ENCODE data around the gene ARHGAP18. TPM values are rescaled to one million over a fixed set of nuclear protein-coding genes. Genes with fewer than 3 reads are reported as not detected.
A peak's percentile ranks its signal among the peaks of the same experiment; 100 is the strongest.

ARHGAP18 gene
- total and polyA plus RNA-seq, 7 donors = 1.6 to 6.8 (median 5.5) TPM

DNA sequence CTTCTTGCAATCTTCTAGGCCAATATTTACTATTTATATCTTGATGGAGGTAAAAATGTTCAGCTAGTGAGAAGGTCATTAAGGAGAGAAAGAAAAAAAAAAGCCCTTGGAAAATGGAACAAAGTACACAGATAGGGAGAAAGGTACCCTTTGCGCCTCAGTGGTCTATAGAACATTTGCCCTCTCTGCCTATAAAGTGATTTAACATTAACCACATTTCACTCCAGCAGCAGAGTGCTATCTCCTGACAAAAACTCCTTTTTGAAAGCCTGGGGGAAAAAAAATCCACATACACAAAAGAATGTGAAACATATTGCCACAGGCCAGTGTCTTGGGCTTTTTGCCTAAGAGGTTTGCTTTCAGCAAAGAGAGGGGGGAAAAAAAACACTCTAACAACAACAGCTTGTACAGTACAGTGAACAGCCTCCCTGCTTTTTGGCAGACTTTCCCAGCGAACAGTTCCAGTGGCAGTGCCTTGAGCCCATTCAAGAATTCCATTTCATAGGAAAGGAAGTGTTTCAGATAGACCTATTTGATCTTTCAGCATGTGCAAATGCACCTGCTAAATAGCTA, 695 bp downstream of the ARHGAP18 start:
- intact Hi-C loops (cut with DNase I) = no loop called here
- TF ChIP-seq, protein P1, sequence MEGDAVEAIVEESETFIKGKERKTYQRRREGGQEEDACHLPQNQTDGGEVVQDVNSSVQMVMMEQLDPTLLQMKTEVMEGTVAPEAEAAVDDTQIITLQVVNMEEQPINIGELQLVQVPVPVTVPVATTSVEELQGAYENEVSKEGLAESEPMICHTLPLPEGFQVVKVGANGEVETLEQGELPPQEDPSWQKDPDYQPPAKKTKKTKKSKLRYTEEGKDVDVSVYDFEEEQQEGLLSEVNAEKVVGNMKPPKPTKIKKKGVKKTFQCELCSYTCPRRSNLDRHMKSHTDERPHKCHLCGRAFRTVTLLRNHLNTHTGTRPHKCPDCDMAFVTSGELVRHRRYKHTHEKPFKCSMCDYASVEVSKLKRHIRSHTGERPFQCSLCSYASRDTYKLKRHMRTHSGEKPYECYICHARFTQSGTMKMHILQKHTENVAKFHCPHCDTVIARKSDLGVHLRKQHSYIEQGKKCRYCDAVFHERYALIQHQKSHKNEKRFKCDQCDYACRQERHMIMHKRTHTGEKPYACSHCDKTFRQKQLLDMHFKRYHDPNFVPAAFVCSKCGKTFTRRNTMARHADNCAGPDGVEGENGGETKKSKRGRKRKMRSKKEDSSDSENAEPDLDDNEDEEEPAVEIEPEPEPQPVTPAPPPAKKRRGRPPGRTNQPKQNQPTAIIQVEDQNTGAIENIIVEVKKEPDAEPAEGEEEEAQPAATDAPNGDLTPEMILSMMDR (IDR thresholded peaks at IDR 0.05) = no peak
- H3K27me3 ChIP-seq (ENCODE audit: insufficient read depth in 3 of 3, low read length in 2 of 3) = no peaks in the 10 kb centered on the region
- peak; percentile 37 to 73 (median 55) for ATAC-seq
- H3K36me3 ChIP-seq (ENCODE audit: insufficient read depth in 1 of 2, low read depth in 1 of 2) = no peaks in the 10 kb centered on the region
- WGBS, 3 donors = 16 to 28% (median 18%) methylated on average over 2 of the region's 2 CpGs
- H3K4me1 ChIP-seq = peaks cover 25% of the 10 kb centered on the region
- H3K27ac ChIP-seq = peak overlapping the region; percentile 85
- no peak for DNase-seq
- H3K4me3 ChIP-seq = peak overlapping the region; percentile 73
- H3K9me3 ChIP-seq = no peaks in the 10 kb centered on the region

- intact Hi-C loops (cut with DNase I) = no loop called here
- H3K27me3 ChIP-seq (ENCODE audit: insufficient read depth in 3 of 3, low read length in 2 of 3) = no peaks in the 10 kb centered on the region
- TF ChIP-seq, protein P1 (IDR thresholded peaks at IDR 0.05) = no peak
- H3K27ac ChIP-seq = peak overlapping the region; percentile 85
- H3K9me3 ChIP-seq = no peaks in the 10 kb centered on the region
- peaks cover 25% of the 10 kb centered on the region for H3K4me1 ChIP-seq
- 13 to 40% (median 17%) methylated on average over 4 of the region's 4 CpGs for WGBS, 3 donors
- H3K36me3 ChIP-seq (ENCODE audit: insufficient read depth in 1 of 2, low read depth in 1 of 2) = no peaks in the 10 kb centered on the region
- DNase-seq = no peak
- ATAC-seq = no peak
- peak overlapping the region; percentile 73 for H3K4me3 ChIP-seq
Observed at GRCh38 chr6:129708496-129709195, 1.3 kb downstream of the ARHGAP18 start.

DNA sequence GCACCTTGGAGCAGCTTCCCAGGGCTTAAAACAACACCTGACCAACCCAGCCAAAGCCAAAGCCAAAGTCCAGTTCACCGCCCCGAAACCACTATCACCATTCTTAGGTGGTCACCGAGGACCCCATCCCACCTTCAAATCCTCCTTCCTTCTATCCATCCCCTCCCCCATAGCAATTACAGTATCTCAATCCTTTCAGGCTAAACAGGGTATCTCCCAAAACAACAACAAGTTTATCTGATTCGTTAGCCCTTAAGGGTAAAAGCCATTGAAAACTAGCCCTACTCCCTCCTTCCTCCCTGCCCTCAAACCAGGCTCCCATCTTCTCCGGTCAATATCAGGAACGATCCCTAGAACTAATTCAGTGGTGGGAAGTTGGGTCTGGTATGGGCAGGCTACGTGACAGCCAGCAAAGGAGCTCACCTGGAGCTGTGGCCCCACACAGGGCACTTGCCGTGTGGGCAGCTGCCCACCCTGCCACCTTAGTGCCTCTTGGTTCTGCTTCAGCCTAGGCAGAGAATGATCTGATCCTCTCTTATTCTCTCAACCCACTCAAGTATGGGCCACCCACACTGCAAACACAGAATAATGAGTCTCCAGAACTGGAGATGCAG, 2.0 kb downstream of the ARHGAP18 start:
- Histone ChIP-seq H3K36me3 (ENCODE audit: insufficient read depth in 1 of 2, low read depth in 1 of 2) (no peaks in the 10 kb centered on the region), H3K4me1 (peaks cover 25% of the 10 kb centered on the region), H3K27me3 (ENCODE audit: insufficient read depth in 3 of 3, low read length in 2 of 3) (no peaks in the 10 kb centered on the region), H3K9me3 (no peaks in the 10 kb centered on the region), H3K27ac (peak overlapping the region; percentile 85), H3K4me3 (peak overlapping the region; percentile 73)
- intact Hi-C loops (cut with DNase I) = no loop called here
- no peak for ATAC-seq
- no peak for DNase-seq
- TF ChIP-seq, protein P1 (IDR thresholded peaks at IDR 0.05) = no peak
- 67 to 85% (median 75%) methylated on average over 8 of the region's 8 CpGs for WGBS, 3 donors

DNA sequence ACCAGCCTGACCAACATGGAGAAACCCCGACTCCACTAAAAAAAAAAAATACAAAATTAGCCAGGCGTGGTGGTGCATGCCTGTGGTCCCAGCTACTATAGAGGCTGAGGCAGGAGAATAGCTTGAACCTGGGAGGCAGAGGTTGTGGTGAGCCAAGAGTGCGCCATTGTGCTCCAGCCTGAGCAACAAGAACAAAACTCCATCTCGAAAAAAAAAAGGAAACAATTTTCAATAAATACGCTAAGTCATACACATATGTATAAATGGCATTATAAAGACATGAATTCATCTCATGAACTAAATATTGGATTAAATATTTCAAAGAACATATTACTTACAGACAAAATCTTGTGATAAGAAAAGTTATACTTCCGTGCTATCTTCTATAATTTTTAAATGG, 2.9 kb downstream of the ARHGAP18 start:
- DNase-seq (no peak), ATAC-seq (no peak)
- TF ChIP-seq, protein P1 (IDR thresholded peaks at IDR 0.05) = no peak
- WGBS, 3 donors = 95 to 98% (median 97%) methylated on average over 6 of the region's 6 CpGs
- Histone ChIP-seq H3K4me3 (peak overlapping the region; percentile 73), H3K27me3 (ENCODE audit: insufficient read depth in 3 of 3, low read length in 2 of 3) (no peaks in the 10 kb centered on the region), H3K9me3 (no peaks in the 10 kb centered on the region), H3K36me3 (ENCODE audit: insufficient read depth in 1 of 2, low read depth in 1 of 2) (no peaks in the 10 kb centered on the region), H3K4me1 (peaks cover 25% of the 10 kb centered on the region), H3K27ac (no peak overlapping the region)
- intact Hi-C loops (cut with DNase I) = no loop called here

Data from psoas muscle (tissue), 8 donors.